H9 (cell line): Measurements from ENCODE around the gene CLPX. TPM values are rescaled to one million over a fixed set of nuclear protein-coding genes. Genes with fewer than 3 reads are reported as not detected.
A peak's percentile ranks its signal among the peaks of the same experiment; 100 is the strongest.

Experiments
- DNase-seq: peaks from one replicate; pipeline ENCODE4 v3.0.0-alpha.2; 2017
- H2AFZ ChIP-seq: one replicate; pipeline ENCODE4 v1.6.1; 2013; ENCODE audit warnings: mild to moderate bottlenecking, low read length, control low read depth, moderate library complexity
- H2AK5ac ChIP-seq: 2 replicates; pipeline ENCODE4 v1.6.1; 2013; ENCODE audit warnings: low read length, control low read depth, mixed read lengths; ENCODE audit not compliant: insufficient read length
- H2BK120ac ChIP-seq: one replicate; pipeline ENCODE4 v1.6.1; 2013; ENCODE audit warnings: low read depth, mild to moderate bottlenecking, low read length, control low read depth, inconsistent platforms; ENCODE audit not compliant: poor library complexity, severe bottlenecking
- H2BK12ac ChIP-seq: 2 replicates; pipeline ENCODE4 v1.6.1; 2013; ENCODE audit warnings: low read length, control low read depth, mixed read lengths, low read depth; ENCODE audit not compliant: insufficient read length
- H2BK15ac ChIP-seq: 2 replicates; pipeline ENCODE4 v1.6.1; 2013; ENCODE audit warnings: low read depth, low read length, control low read depth
- H2BK20ac ChIP-seq: one replicate; pipeline ENCODE4 v1.6.1; 2013; ENCODE audit warnings: low read depth, mild to moderate bottlenecking, low read length, control low read depth, inconsistent platforms; ENCODE audit not compliant: poor library complexity, severe bottlenecking
- H2BK5ac ChIP-seq: 2 replicates; pipeline ENCODE4 v1.6.1; 2013; ENCODE audit warnings: low read length, control low read depth, mixed read lengths; ENCODE audit not compliant: insufficient read length
- H3K14ac ChIP-seq: 2 replicates; pipeline ENCODE4 v1.6.1; 2013; ENCODE audit warnings: low read length, control low read depth; ENCODE audit not compliant: insufficient read depth
- H3K18ac ChIP-seq: 2 replicates; pipeline ENCODE4 v1.6.1; 2013; ENCODE audit warnings: low read depth, mild to moderate bottlenecking, mixed read lengths, low read length, control low read depth; ENCODE audit not compliant: insufficient read length
- H3K23ac ChIP-seq: 2 replicates; pipeline ENCODE4 v1.6.1; 2013; ENCODE audit warnings: low read length, control low read depth, mixed read lengths, low read depth; ENCODE audit not compliant: insufficient read length
- H3K23me2 ChIP-seq: 2 replicates; pipeline ENCODE4 v1.6.1; 2013; ENCODE audit warnings: low read depth, mild to moderate bottlenecking, mixed read lengths, low read length, control low read depth; ENCODE audit not compliant: insufficient read length, poor library complexity, severe bottlenecking
- H3K27ac ChIP-seq: 2 replicates; pipeline ENCODE4 v1.5.1; 2013; ENCODE audit warnings: low read length, control low read depth, mixed read lengths, low read depth; ENCODE audit not compliant: insufficient read length
- H3K27me3 ChIP-seq: 2 replicates; pipeline ENCODE4 v1.6.1; 2013; ENCODE audit warnings: low read length, control low read depth, inconsistent platforms; ENCODE audit not compliant: insufficient read depth
- H3K4ac ChIP-seq: 2 replicates; pipeline ENCODE4 v1.6.1; 2013; ENCODE audit warnings: low read depth, mild to moderate bottlenecking, control low read depth, inconsistent platforms, low read length, moderate library complexity
- H3K4me1 ChIP-seq: 2 replicates; pipeline ENCODE4 v1.6.1; 2013; ENCODE audit warnings: low read length, control low read depth, inconsistent platforms; ENCODE audit not compliant: insufficient read depth
- H3K4me2 ChIP-seq: 2 replicates; pipeline ENCODE4 v1.6.1; 2013; ENCODE audit warnings: low read length, control low read depth, mixed read lengths; ENCODE audit not compliant: insufficient read length, insufficient read depth
- H3K56ac ChIP-seq: 2 replicates; pipeline ENCODE4 v1.6.1; 2013; ENCODE audit warnings: low read depth, mild to moderate bottlenecking, mixed read lengths, low read length, control low read depth; ENCODE audit not compliant: insufficient read length
- H3K79me1 ChIP-seq: 2 replicates; pipeline ENCODE4 v1.6.1; 2013; ENCODE audit warnings: low read depth, mild to moderate bottlenecking, moderate library complexity, low read length, control low read depth, inconsistent platforms; ENCODE audit not compliant: insufficient read depth, poor library complexity, severe bottlenecking
- H3K79me2 ChIP-seq: 2 replicates; pipeline ENCODE4 v1.6.1; 2013; ENCODE audit warnings: low read length, control low read depth, inconsistent platforms; ENCODE audit not compliant: insufficient read depth
- H3K9ac ChIP-seq: 2 replicates; pipeline ENCODE4 v1.6.1; 2013; ENCODE audit warnings: low read length, control low read depth, mixed read lengths; ENCODE audit not compliant: insufficient read length; ENCODE audit errors: extremely low read depth
- H3K9me3 ChIP-seq: one replicate; pipeline ENCODE4 v1.6.1; 2013; ENCODE audit warnings: low read depth, low read length, inconsistent platforms; ENCODE audit not compliant: control insufficient read depth
- H3T11ph ChIP-seq: one replicate; pipeline ENCODE4 v1.6.1; 2013; ENCODE audit warnings: mild to moderate bottlenecking, low read length, control low read depth, inconsistent platforms
- H4K20me1 ChIP-seq: one replicate; pipeline ENCODE4 v1.6.1; 2013; ENCODE audit not compliant: control insufficient read depth, insufficient read length, insufficient read depth
- H4K5ac ChIP-seq: 2 replicates; pipeline ENCODE4 v1.6.1; 2013; ENCODE audit warnings: low read depth, mild to moderate bottlenecking, mixed read lengths, low read length, control low read depth; ENCODE audit not compliant: insufficient read length
- H4K8ac ChIP-seq: replicated peaks from 2 replicates; pipeline ENCODE4 v1.6.1; 2013; ENCODE audit warnings: low read length, control low read depth, mixed read lengths, low read depth; ENCODE audit not compliant: insufficient read length
- H4K91ac ChIP-seq: 2 replicates; pipeline ENCODE4 v1.6.1; 2013; ENCODE audit warnings: low read depth, mild to moderate bottlenecking, moderate library complexity, mixed read lengths, low read length, control low read depth; ENCODE audit not compliant: insufficient read length
- H3K27ac Mint-ChIP-seq, 3 experiments: 2 replicates in 2 of 3; 3 replicates in 1 of 3; pipeline ENCODE4 v1.8.0; 2020 to 2021; ENCODE audit warnings: mixed read lengths in 3 of 3, mild to moderate bottlenecking in 1 of 3, moderate library complexity in 1 of 3
- H3K27me3 Mint-ChIP-seq: 2 replicates; pipeline ENCODE4 v1.8.0; 2021; ENCODE audit warnings: low read depth, mild to moderate bottlenecking, moderate library complexity, mixed read lengths
- H3K36me3 Mint-ChIP-seq, 3 experiments: 2 replicates in 2 of 3; 3 replicates in 1 of 3; pipeline ENCODE4 v1.8.0; 2020 to 2021; ENCODE audit warnings: low read depth in 3 of 3, mixed read lengths in 3 of 3; ENCODE audit not compliant: insufficient read depth in 1 of 3
- H3K4me1 Mint-ChIP-seq, 2 experiments: 2 replicates each; pipeline ENCODE4 v1.8.0; 2020; ENCODE audit warnings: mixed read lengths in 2 of 2
- H3K4me3 Mint-ChIP-seq, 2 experiments: 2 replicates in 1 of 2; 3 replicates in 1 of 2; pipeline ENCODE4 v1.8.0; 2020 to 2021; ENCODE audit warnings: mild to moderate bottlenecking in 2 of 2, mixed read lengths in 2 of 2, moderate library complexity in 1 of 2
- H3K9me3 Mint-ChIP-seq, 2 experiments: 2 replicates in 1 of 2; 3 replicates in 1 of 2; pipeline ENCODE4 v1.8.0; 2020; ENCODE audit warnings: mild to moderate bottlenecking in 2 of 2, mixed read lengths in 2 of 2, moderate library complexity in 1 of 2
- WGBS: extraction: QIAGEN DNeasy Blood & Tissue Kit; methylation state at CpG from one replicate; pipeline ENCODE4 v1.1.7; 2013; ENCODE audit warnings: missing lambda C conversion rate, low lambda C conversion rate, mixed read lengths; ENCODE audit not compliant: insufficient read length; ENCODE audit errors: extremely low coverage; 5-methylcytosine and 5-hydroxymethylcytosine counted together
- total RNA-seq: library from RNA; stranded (reverse); gene quantifications from 2 replicates; pipeline ENCODE4 v1.2.1, GENCODE V29; 2021
- TF ChIP-seq, protein P1 (sequence below): fragments of 200-600 bp; sonication (generic); conservative IDR thresholded peaks from 3 replicates; pipeline ENCODE4 v1.8.0; 2021; ENCODE audit warnings: antibody characterized with exemption, mild to moderate bottlenecking

CLPX gene
- total RNA-seq, 1 experiment from 2014 or later = 55.8 TPM

DNA sequence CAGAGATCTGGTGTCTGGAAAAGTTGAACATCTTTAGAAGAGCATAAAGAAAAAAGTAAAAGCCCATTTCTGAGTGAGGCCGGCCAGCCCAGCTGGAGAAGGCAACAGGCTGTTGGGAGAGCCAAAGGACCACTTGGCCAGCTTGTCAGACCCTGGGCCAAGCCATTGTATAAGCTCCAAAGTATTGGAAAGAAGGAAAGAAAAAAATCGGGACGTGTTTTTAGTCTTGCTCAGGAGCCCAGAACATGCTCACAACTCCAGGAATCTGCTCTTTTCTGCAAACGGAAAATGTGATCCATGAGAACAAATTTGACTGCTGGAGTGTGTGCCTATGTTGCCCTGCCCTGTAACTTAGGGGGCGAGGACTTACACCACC is 10.4 kb upstream of the CLPX start:
- TF ChIP-seq, protein P1, sequence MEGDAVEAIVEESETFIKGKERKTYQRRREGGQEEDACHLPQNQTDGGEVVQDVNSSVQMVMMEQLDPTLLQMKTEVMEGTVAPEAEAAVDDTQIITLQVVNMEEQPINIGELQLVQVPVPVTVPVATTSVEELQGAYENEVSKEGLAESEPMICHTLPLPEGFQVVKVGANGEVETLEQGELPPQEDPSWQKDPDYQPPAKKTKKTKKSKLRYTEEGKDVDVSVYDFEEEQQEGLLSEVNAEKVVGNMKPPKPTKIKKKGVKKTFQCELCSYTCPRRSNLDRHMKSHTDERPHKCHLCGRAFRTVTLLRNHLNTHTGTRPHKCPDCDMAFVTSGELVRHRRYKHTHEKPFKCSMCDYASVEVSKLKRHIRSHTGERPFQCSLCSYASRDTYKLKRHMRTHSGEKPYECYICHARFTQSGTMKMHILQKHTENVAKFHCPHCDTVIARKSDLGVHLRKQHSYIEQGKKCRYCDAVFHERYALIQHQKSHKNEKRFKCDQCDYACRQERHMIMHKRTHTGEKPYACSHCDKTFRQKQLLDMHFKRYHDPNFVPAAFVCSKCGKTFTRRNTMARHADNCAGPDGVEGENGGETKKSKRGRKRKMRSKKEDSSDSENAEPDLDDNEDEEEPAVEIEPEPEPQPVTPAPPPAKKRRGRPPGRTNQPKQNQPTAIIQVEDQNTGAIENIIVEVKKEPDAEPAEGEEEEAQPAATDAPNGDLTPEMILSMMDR = no peak
- Histone ChIP-seq H2BK12ac (no peak overlapping the region), H2AFZ (no peak overlapping the region), H2AK5ac (no peak overlapping the region), H3K18ac (no peak overlapping the region), H4K5ac (no peak overlapping the region), H2BK120ac (no peak overlapping the region), H3K9me3 (no peaks in the 10 kb centered on the region), H3K4me1 (no peaks in the 10 kb centered on the region), H3T11ph (no peak overlapping the region), H3K79me2 (no peaks in the 10 kb centered on the region), H3K27ac (no peak overlapping the region), H3K9ac (no peak overlapping the region), H2BK15ac (no peak overlapping the region), H2BK5ac (no peak overlapping the region), H4K91ac (no peak overlapping the region), H3K4me2 (no peak overlapping the region), H3K56ac (no peak overlapping the region), H4K20me1 (no peaks in the 10 kb centered on the region), H3K14ac (no peak overlapping the region), H3K4ac (no peak overlapping the region), H2BK20ac (no peak overlapping the region), H3K79me1 (no peaks in the 10 kb centered on the region), H3K23me2 (no peaks in the 10 kb centered on the region), H3K27me3 (no peaks in the 10 kb centered on the region), H4K8ac (no peak overlapping the region), H3K23ac (no peak overlapping the region)
- H3K36me3 Mint-ChIP-seq = no peaks in the 10 kb centered on the region
- no peak overlapping the region for H3K27ac Mint-ChIP-seq
- H3K4me1 Mint-ChIP-seq = peaks cover 7 to 8% of the 10 kb centered on the region in 2 experiments
- peak overlapping the region in 1 of 2 experiments; percentile 6; a peak in 1 of 5 replicates for H3K4me3 Mint-ChIP-seq
- peaks cover 0 to 2% of the 10 kb centered on the region in 2 experiments; a peak in 1 of 5 replicates for H3K9me3 Mint-ChIP-seq
- peaks cover 2% of the 10 kb centered on the region; the same call in 1 of the 2 replicates for H3K27me3 Mint-ChIP-seq
- WGBS = no CpG with 5 or more reads among the region's 5 CpGs
- DNase-seq = no peak
